ENCODE measurements around the gene CD8A. TPM values are rescaled to one million over a fixed set of nuclear protein-coding genes. Genes with fewer than 3 reads are reported as not detected.

CD8A gene
- total RNA-seq, 1 donor from 2014 or later, result 0.34 TPM

- H3K36me3 ChIP-seq, result no peaks in the 10 kb centered on the region
- no peaks in the 10 kb centered on the region for H3K9me3 ChIP-seq (ENCODE audit: low read depth)
- peaks cover 4% of the 10 kb centered on the region for H3F3A ChIP-seq (ENCODE audit: low read depth)
- no peak overlapping the region for H3K4me2 ChIP-seq
- H3K36me3 Mint-ChIP-seq, result no peaks in the 10 kb centered on the region
- H3K4me3 Mint-ChIP-seq, result peak overlapping the region; percentile 52
- no peak overlapping the region for H3K4me3 ChIP-seq
- H4K20me1 ChIP-seq (ENCODE audit: low read depth), result peaks cover 3% of the 10 kb centered on the region
- no peak overlapping the region for H3K9ac ChIP-seq
- peak; percentile 8 for DNase-seq (ENCODE audit: low spot score)
- peaks cover 13% of the 10 kb centered on the region for H3K4me1 Mint-ChIP-seq
- TF ChIP-seq EZH2 (IDR thresholded peaks at IDR 0.05), result no peak
- no peak for TF ChIP-seq EZH2phosphoT487 (IDR thresholded peaks at IDR 0.05)
- TF ChIP-seq CTCF (IDR thresholded peaks at IDR 0.05), result no peak
- no peak overlapping the region for H3K27ac Mint-ChIP-seq
- H3K27me3 Mint-ChIP-seq (ENCODE audit: insufficient read depth, low read depth), result peaks cover 49% of the 10 kb centered on the region
- H3K79me2 ChIP-seq (ENCODE audit: low read depth), result no peaks in the 10 kb centered on the region
- peaks cover 73% of the 10 kb centered on the region for H3K27me3 ChIP-seq
- peaks cover 7% of the 10 kb centered on the region for H3K4me1 ChIP-seq
- H2AFZ ChIP-seq (replicated peaks), result no peak overlapping the region
- no peak overlapping the region for H3K27ac ChIP-seq
- peaks cover 5% of the 10 kb centered on the region for H3K9me3 Mint-ChIP-seq
These were observed 3.0 kb downstream of the CD8A start for GRCh38 chr2:86787736-86788135.

GRCh38 chr2:86786001-86786536 lies 4.6 kb downstream of the CD8A start:
- H3K27me3 ChIP-seq, result peaks cover 56% of the 10 kb centered on the region
- DNase-seq (ENCODE audit: low spot score), result no peak
- Mint-ChIP-seq H3K27me3 (ENCODE audit: insufficient read depth, low read depth) (peaks cover 34% of the 10 kb centered on the region), H3K9me3 (peaks cover 2% of the 10 kb centered on the region), H3K27ac (no peak overlapping the region), H3K36me3 (no peaks in the 10 kb centered on the region), H3K4me1 (peaks cover 6% of the 10 kb centered on the region), H3K4me3 (no peak overlapping the region)
- H3K4me3 ChIP-seq, result no peak overlapping the region
- H3K4me1 ChIP-seq, result peaks cover 7% of the 10 kb centered on the region
- no peak overlapping the region for H3K9ac ChIP-seq
- no peaks in the 10 kb centered on the region for H3K9me3 ChIP-seq (ENCODE audit: low read depth)
- H3K36me3 ChIP-seq, result no peaks in the 10 kb centered on the region
- TF ChIP-seq EZH2phosphoT487 (IDR thresholded peaks at IDR 0.05) (no peak), CTCF (IDR thresholded peaks at IDR 0.05) (no peak), EZH2 (IDR thresholded peaks at IDR 0.05) (no peak)
- peaks cover 4% of the 10 kb centered on the region for H3F3A ChIP-seq (ENCODE audit: low read depth)
- H3K4me2 ChIP-seq, result no peak overlapping the region
- no peaks in the 10 kb centered on the region for H3K79me2 ChIP-seq (ENCODE audit: low read depth)
- no peak overlapping the region for H3K27ac ChIP-seq
- no peak overlapping the region for H2AFZ ChIP-seq (replicated peaks)
- no peaks in the 10 kb centered on the region for H4K20me1 ChIP-seq (ENCODE audit: low read depth)

DNA sequence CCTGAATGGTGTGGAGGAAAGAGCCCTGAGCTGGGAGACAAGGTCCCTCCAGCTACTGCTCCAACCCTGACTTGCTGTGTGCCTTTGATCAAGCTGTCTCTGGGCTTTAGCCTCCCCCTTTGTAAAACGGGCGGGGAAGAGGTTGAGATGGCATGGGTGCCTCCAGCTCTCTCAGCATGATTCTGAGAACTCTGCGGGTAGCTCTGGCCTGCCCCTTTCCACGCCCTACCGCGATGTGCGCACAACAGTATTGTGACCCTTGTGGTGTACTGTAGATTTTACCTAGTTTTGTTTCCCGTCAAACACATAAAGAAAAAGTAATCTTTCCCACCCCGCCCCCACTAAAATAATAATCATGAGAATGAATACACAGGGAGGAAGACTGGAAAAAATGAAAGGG lies 5.3 kb downstream of the CD8A start:
- peaks cover 7% of the 10 kb centered on the region for H3K4me1 ChIP-seq
- H3K79me2 ChIP-seq (ENCODE audit: low read depth), result no peaks in the 10 kb centered on the region
- no peak overlapping the region for H3K9ac ChIP-seq
- H3K9me3 ChIP-seq (ENCODE audit: low read depth), result no peaks in the 10 kb centered on the region
- TF ChIP-seq EZH2phosphoT487 (IDR thresholded peaks at IDR 0.05) (no peak), EZH2 (IDR thresholded peaks at IDR 0.05) (no peak), CTCF (IDR thresholded peaks at IDR 0.05) (no peak)
- H3K4me3 ChIP-seq, result no peak overlapping the region
- H3K27me3 ChIP-seq, result peaks cover 50% of the 10 kb centered on the region
- Mint-ChIP-seq H3K4me3 (no peak overlapping the region), H3K27ac (no peak overlapping the region), H3K36me3 (no peaks in the 10 kb centered on the region), H3K27me3 (ENCODE audit: insufficient read depth, low read depth) (peaks cover 33% of the 10 kb centered on the region), H3K4me1 (peaks cover 4% of the 10 kb centered on the region), H3K9me3 (peaks cover 2% of the 10 kb centered on the region)
- no peaks in the 10 kb centered on the region for H3K36me3 ChIP-seq
- H3F3A ChIP-seq (ENCODE audit: low read depth), result peaks cover 4% of the 10 kb centered on the region
- no peaks in the 10 kb centered on the region for H4K20me1 ChIP-seq (ENCODE audit: low read depth)
- H3K27ac ChIP-seq, result no peak overlapping the region
- no peak for DNase-seq (ENCODE audit: low spot score)
- no peak overlapping the region for H2AFZ ChIP-seq (replicated peaks)
- no peak overlapping the region for H3K4me2 ChIP-seq
